BJ (cell line): ENCODE data around the gene TPSG1. TPM values are rescaled to one million over a fixed set of nuclear protein-coding genes. Genes with fewer than 3 reads are reported as not detected.
A peak's percentile ranks its signal among the peaks of the same experiment; 100 is the strongest.

Source experiments
- CTCF ChIA-PET: fragments of 350-600 bp; formaldehyde crosslinking; extraction: SDS; loops from one replicate; lab custom pipeline; 2021; ENCODE audit warnings: antibody characterized with exemption, inconsistent platforms; lab: Yijun Ruan, JAX
- POLR2A ChIA-PET: fragments of 300-600 bp; sonication (Branson Sonifier 250); formaldehyde crosslinking; extraction: SDS; loops from one replicate; lab custom pipeline; 2021; ENCODE audit warnings: antibody characterized with exemption; lab: Charles Lee
- DNase-seq: peaks from one replicate; pipeline ENCODE4 v3.0.0-alpha.2; 2011; ENCODE audit warnings: low read depth
- H3K27me3 ChIP-seq: 2 replicates; pipeline ENCODE4 v1.6.0; 2011; ENCODE audit warnings: low read length; ENCODE audit not compliant: control insufficient read depth, insufficient read depth
- H3K36me3 ChIP-seq: 2 replicates; pipeline ENCODE4 v1.5.1; 2011; ENCODE audit warnings: low read length; ENCODE audit not compliant: control insufficient read depth, insufficient read depth
- H3K4me3 ChIP-seq: 2 replicates; pipeline ENCODE4 v1.5.1; 2011; ENCODE audit warnings: low read depth, mild to moderate bottlenecking, control low read depth, low read length
- CTCF ChIP-seq: IDR thresholded peaks from 2 replicates; pipeline ENCODE4 v1.5.1; 2011; ENCODE audit warnings: low read depth, mild to moderate bottlenecking, control low read depth, inconsistent platforms, low read length, moderate library complexity; ENCODE audit not compliant: insufficient read depth
- polyA plus RNA-seq: library from polyadenylated mRNA; depleted of rRNA; stranded (reverse); fragments of >200 nt; gene quantifications from 2 replicates; pipeline ENCODE4 v1.2.3, GENCODE V29; 2011

Gene TPSG1
- polyA plus RNA-seq, 1 experiment, result not detected

GRCh38 chr16:1198194-1198593 is 26.9 kb downstream of the TPSG1 start:
- ChIA-PET POLR2A (no interaction called here), CTCF (no interaction called here)
- TF ChIP-seq CTCF, result no peak
- H3K4me3 ChIP-seq, result no peak overlapping the region
- H3K27me3 ChIP-seq, result no peaks in the 10 kb centered on the region
- no peak for DNase-seq
- H3K36me3 ChIP-seq, result no peaks in the 10 kb centered on the region

- CTCF ChIA-PET, result no interaction called here
- POLR2A ChIA-PET, result no interaction called here
- Histone ChIP-seq H3K4me3 (no peak overlapping the region), H3K36me3 (no peaks in the 10 kb centered on the region), H3K27me3 (no peaks in the 10 kb centered on the region)
- no peak for TF ChIP-seq CTCF
- DNase-seq, result no peak
Observed at GRCh38 chr16:1197237-1197866, 27.7 kb downstream of the TPSG1 start.

- Histone ChIP-seq H3K4me3 (no peak overlapping the region), H3K36me3 (no peaks in the 10 kb centered on the region), H3K27me3 (no peaks in the 10 kb centered on the region)
- no peak for DNase-seq
- no peak for TF ChIP-seq CTCF
- POLR2A ChIA-PET, result no interaction called here
- CTCF ChIA-PET, result interaction anchor here (0.7 to 1.2 kb wide), 2 partner anchors 9 to 139 kb away, joined by 3 to 4 read pairs; no protein-coding TSS in a partner anchor
Observed at GRCh38 chr16:1196494-1196893, 28.6 kb downstream of the TPSG1 start.

GRCh38 chr16:1195393-1195666 is 29.7 kb downstream of the TPSG1 start:
- TF ChIP-seq CTCF, result no peak
- Histone ChIP-seq H3K36me3 (no peaks in the 10 kb centered on the region), H3K27me3 (no peaks in the 10 kb centered on the region), H3K4me3 (no peak overlapping the region)
- no peak for DNase-seq
- CTCF ChIA-PET, result interaction anchor here (1.2 kb wide), 1 partner anchor 137 kb away, joined by 4 read pairs; no protein-coding TSS in a partner anchor
- POLR2A ChIA-PET, result no interaction called here

- peak; percentile 83 for TF ChIP-seq CTCF
- Histone ChIP-seq H3K4me3 (no peak overlapping the region), H3K27me3 (no peaks in the 10 kb centered on the region), H3K36me3 (no peaks in the 10 kb centered on the region)
- POLR2A ChIA-PET, result no interaction called here
- DNase-seq, result no peak
- CTCF ChIA-PET, result interaction anchor here (0.7 to 1.8 kb wide), 9 partner anchors 11 to 139 kb away, joined by 3 to 7 read pairs (median 4); no protein-coding TSS in a partner anchor
Observed at GRCh38 chr16:1194665-1195392, 30.2 kb downstream of the TPSG1 start.
